ENCODE measurements around the gene ASB16. TPM values are rescaled to one million over a fixed set of nuclear protein-coding genes. Genes with fewer than 3 reads are reported as not detected.

ASB16 gene
- total and polyA plus RNA-seq, 2 donors (not counting 3 experiments of a cell fraction or from before 2014, with no cell fraction given), result not detected

DNA sequence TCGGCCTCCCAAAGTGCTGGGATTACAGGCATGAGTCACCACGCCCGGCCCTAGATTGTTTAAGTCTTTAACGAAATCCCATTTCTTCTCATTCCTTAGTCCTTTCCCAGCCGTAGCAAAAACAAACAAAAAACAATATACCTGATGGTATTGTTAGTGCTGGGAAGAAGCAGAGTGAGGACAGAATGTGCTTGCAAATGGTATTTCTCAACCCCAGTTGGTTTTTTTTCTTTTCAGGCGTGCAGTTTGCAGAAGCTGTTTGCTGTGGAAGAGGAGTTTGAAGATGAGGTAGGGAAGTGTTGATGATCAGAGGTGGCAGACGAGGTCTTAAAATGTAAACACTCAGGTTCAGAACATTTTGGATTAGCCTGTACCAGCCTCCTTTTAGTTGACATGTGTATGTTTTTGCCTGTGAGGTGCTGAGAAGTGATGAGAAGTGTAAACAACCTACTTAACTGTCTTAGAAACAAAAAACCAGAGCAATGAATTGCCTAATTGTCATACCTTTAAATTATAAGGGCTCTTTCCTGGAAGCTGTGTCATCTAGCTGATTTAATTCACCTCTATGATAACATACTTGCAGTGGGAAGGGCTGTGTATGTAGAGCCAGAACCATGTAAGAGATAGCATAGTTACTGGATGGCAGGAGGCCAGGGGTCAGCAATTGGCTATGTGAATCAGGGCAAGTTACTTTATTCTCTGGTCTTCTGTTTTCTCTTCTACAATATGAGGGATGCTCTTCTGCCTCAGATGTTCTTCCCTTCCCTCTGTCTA, 25.4 kb upstream of the ASB16 start:
- FAIRE-seq (peak; percentile 46), DNase-seq (ENCODE audit: low read depth, low spot score) (no peak)
- TF ChIP-seq MYC (IDR thresholded peaks at IDR 0.05; ENCODE audit: low read depth, low read length), result no peak
- no peak for TF ChIP-seq CTCF (IDR thresholded peaks at IDR 0.05; ENCODE audit: extremely low read depth in 1 of 2, insufficient read depth in 1 of 2, low read depth in 1 of 2, low read length in 2 of 2)
- TF ChIP-seq POLR2AphosphoS5 (IDR thresholded peaks at IDR 0.05; ENCODE audit: insufficient read depth, low read depth, low read length), result no peak
- no peak for TF ChIP-seq POLR2A (IDR thresholded peaks at IDR 0.05; ENCODE audit: low read depth, low read length)
- H2AFZ ChIP-seq (ENCODE audit: low read depth, low read length), result no peak overlapping the region
- BruUV-seq (replicated peaks), result no TSS peak
- H3K9me3 ChIP-seq (replicated peaks; ENCODE audit: control insufficient read depth, insufficient read depth, low read length), result no peaks in the 10 kb centered on the region
- dilution Hi-C loops (cut with MboI; ENCODE audit: extremely low pct_ligation_motif_present, low sequenced_read_pairs), result no loop called here
- H3K9ac ChIP-seq (replicated peaks; ENCODE audit: extremely low read depth, insufficient read depth, low read length), result no peak overlapping the region
- intact Hi-C loops (cut with micrococcal nuclease), result no loop called here
- H3K36me3 ChIP-seq (ENCODE audit: control insufficient read depth in 2 of 2, extremely low read depth in 1 of 2, insufficient read depth in 2 of 2, low read length in 2 of 2), result peaks cover 2% of the 10 kb centered on the region in 2 experiments
- peaks cover 7% of the 10 kb centered on the region for H3K4me1 ChIP-seq (ENCODE audit: control insufficient read depth, extremely low read depth, insufficient read depth, low read length)
- peaks cover 19% of the 10 kb centered on the region for H3K79me2 ChIP-seq (ENCODE audit: control insufficient read depth, insufficient read depth, low read length)
- H3K27ac ChIP-seq (ENCODE audit: insufficient read depth, low read depth, low read length), result no peak overlapping the region
- no peak overlapping the region for H3K4me3 ChIP-seq (replicated peaks in 1 of 3; ENCODE audit: insufficient read depth in 1 of 3, low read depth in 1 of 3, low read length in 3 of 3)
- H3K9me1 ChIP-seq (replicated peaks; ENCODE audit: control insufficient read depth, extremely low read depth, insufficient read depth, low read length), result no peaks in the 10 kb centered on the region
- no peaks in the 10 kb centered on the region for H4K20me1 ChIP-seq (replicated peaks; ENCODE audit: control insufficient read depth, extremely low read depth, insufficient read depth, low read length)
- H3K4me2 ChIP-seq (ENCODE audit: insufficient read depth, low read length), result no peak overlapping the region
- ChIA-PET POLR2A (interaction anchor here (0.6 kb wide), 1 partner anchor 591 kb away, joined by 4 read pairs; no protein-coding TSS in a partner anchor), CTCF (interaction anchor here (1.1 to 1.3 kb wide), 2 partner anchors 22 to 23 kb away, joined by 3 to 4 read pairs; partner anchors contain the start of gene HDAC5)
- H3K27me3 ChIP-seq (ENCODE audit: control insufficient read depth in 2 of 2, insufficient read depth in 2 of 2, low read length in 2 of 2), result no peaks in the 10 kb centered on the region

All from endothelial cell of umbilical vein (primary cell).